ENCODE measurements around the gene ZFAND3.

The ZFAND3 gene

DNA sequence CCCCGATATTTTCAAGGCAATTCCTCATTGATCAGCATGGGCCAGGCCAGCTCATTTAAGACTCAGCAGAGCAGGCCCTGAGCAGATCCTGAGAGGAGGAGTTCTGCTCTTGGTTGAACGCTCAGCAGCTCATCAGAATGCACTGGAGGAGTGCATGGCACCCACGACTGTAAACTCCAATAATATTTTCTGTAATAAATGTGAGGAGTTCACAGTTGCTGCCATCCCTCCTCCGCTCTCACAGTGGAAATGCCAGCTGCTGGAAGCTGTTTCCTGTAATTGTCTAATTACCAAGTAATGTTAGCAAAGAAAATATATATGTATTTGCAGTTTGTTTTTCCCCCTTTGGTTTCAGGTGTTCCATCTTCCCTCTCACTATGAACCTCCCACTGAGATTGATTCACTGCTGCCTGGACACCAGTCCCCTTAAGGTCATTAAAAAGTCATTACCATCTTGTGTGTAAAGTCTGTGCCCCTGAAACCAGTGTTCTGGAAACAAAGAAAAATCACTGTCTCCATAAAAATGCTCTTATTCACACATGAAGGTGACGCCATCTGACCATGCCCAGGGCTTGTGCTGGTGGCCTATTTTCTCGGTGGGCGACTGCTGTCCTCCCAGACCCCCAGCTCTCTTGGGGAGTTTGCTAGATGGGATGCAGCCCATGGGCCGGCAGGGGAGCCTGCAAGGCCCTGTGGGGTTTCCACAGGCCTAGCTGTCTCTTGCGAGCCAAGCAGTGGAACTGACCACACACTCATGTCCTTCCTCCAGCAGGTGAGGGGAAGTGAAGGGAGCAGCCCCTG is 374.2 kb downstream of the ZFAND3 start:
- no peak for DNase-seq

DNA sequence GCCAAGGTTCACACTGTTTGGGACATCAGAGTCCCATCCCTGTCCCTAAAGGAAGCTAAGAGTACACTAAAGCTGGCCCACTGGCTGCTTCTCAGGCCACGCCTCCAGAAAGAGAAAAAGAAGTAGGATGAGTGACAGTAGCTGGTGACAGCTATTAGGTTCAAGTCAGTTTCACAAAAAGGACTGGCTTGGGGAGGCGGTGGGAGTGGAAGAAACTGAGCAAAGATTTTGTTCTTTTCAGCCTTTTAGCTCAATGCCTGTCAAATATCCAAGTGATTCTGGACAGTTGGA is 374.7 kb downstream of the ZFAND3 start:
- DNase-seq, result no peak

DNA sequence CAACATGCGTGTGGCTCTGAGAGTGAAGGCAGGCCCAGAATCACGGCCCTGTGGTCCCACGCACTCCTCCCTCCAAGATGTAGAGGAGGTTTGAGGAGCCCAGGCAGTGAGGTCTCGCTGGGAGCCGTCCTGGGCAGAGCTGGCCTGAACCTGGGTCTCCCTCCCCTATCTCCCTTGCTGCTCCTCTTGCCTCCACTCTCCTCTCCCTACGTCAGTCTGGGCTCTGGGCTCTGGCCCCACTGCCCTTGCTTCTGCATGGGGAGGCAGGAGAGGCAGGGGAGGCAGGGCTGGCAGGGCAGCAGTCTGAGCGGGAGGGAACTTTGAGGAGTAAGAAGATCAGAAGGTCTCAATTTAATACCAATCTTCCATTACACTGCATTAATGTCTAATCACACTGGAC is 375.1 kb downstream of the ZFAND3 start:
- no peak for DNase-seq

DNA sequence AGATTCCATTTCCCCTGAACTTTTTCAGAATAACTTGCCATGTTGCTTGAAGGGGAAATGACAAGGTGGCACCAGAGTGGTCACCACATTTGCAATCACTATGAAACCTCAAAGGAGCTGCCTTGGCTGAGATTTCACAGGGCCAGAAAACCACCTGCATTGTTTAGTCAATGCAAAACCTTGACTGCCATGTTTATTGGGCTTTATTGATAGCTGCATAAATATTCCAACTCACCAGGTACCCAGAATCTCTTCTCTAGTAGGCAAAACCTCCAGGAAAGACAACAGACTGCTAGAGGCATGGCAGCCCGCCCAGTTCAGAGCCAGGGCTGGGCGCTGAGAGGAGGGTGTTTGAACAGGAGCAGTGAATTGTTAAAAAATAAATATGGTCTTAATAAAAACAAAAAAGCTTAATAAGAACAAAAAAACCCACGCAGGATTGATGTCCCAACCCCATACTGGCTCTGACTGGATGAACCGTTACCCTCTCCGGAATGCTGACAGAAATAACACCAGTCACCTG is 375.6 kb downstream of the ZFAND3 start:
- DNase-seq, result no peak

- DNase-seq, result no peak
These were observed 378.7 kb downstream of the ZFAND3 start for GRCh38 chr6:38198219-38198618.

All from NCI-H1092 (cell line).